Measurements from ENCODE around the gene ZNF143. TPM values are rescaled to one million over a fixed set of nuclear protein-coding genes. Genes with fewer than 3 reads are reported as not detected.
A peak's percentile ranks its signal among the peaks of the same experiment; 100 is the strongest.

ZNF143 gene
- total and polyA plus RNA-seq, 2 donors = 27.2 to 36.6 TPM

GRCh38 chr11:9575260-9576240 lies 114.7 kb downstream of the ZNF143 start:
- WGBS = 12% methylated on average over 17 of the region's 17 CpGs
- Histone ChIP-seq H3K4me3 (ENCODE audit: low read length in 2 of 2) (peak overlapping the region; percentile 84 to 88), H3K4me1 (ENCODE audit: control insufficient read depth in 2 of 2, insufficient read depth in 2 of 2, low read length in 2 of 2) (peaks cover 10 to 12% of the 10 kb centered on the region in 2 donors), H3K27ac (ENCODE audit: low read depth in 1 of 2, low read length in 1 of 2) (peak overlapping the region; percentile 19 to 77), H3K9me3 (ENCODE audit: control insufficient read depth in 2 of 2, insufficient read depth in 1 of 2, low read length in 1 of 2) (no peaks in the 10 kb centered on the region), H3K36me3 (ENCODE audit: control insufficient read depth in 2 of 2, insufficient read depth in 2 of 2, low read length in 1 of 2) (peaks cover 0 to 32% of the 10 kb centered on the region in 2 donors), H3K27me3 (ENCODE audit: control insufficient read depth in 2 of 2, insufficient read depth in 1 of 2, low read length in 1 of 2) (peaks cover 0 to 4% of the 10 kb centered on the region in 2 donors)
- DNase-seq (ENCODE audit: low read depth in 6 of 9, low spot score in 9 of 9) = peak in 3 of 9 donors; percentile 18 to 57 (median 35)

DNA sequence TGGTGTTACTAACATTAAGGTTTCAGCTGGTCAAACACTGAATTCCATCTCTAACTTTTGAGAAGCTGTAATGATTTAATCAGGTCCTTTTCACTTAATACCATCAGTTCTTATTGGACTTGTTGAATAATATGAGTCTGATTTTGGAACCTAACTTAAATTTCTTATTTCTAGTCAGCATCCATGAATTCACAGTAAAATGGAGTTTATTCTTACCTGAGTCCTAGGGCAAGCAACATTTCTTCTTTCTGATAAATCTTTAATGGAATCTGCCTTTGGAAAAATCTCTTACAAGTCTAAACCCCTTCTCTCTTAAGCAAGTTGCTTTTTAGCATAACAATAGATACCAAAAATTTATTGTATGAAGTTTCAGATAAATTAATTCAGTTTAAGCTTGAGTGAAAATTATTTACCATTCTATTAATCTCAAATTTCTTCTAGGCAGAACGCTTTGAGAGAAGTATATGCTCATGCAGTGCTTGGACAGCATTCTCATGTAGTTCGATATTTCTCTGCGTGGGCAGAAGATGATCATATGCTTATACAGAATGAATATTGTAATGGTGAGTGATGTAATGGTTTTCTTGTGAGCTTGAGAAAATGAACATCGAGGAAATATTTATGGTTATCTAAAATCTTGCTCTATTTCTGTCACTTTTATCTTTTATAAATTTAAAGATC lies 116.0 kb downstream of the ZNF143 start:
- no peak for DNase-seq (ENCODE audit: low read depth in 6 of 9, low spot score in 9 of 9)
- Histone ChIP-seq H3K4me3 (ENCODE audit: low read length in 2 of 2) (peak overlapping the region in 1 of 2 donors; percentile 13), H3K9me3 (ENCODE audit: control insufficient read depth in 2 of 2, insufficient read depth in 1 of 2, low read length in 1 of 2) (no peaks in the 10 kb centered on the region), H3K27me3 (ENCODE audit: control insufficient read depth in 2 of 2, insufficient read depth in 1 of 2, low read length in 1 of 2) (peaks cover 0 to 4% of the 10 kb centered on the region in 2 donors), H3K36me3 (ENCODE audit: control insufficient read depth in 2 of 2, insufficient read depth in 2 of 2, low read length in 1 of 2) (peaks cover 0 to 45% of the 10 kb centered on the region in 2 donors), H3K4me1 (ENCODE audit: control insufficient read depth in 2 of 2, insufficient read depth in 2 of 2, low read length in 2 of 2) (peaks cover 10 to 12% of the 10 kb centered on the region in 2 donors), H3K27ac (ENCODE audit: low read depth in 1 of 2, low read length in 1 of 2) (peak overlapping the region in 1 of 2 donors; percentile 5)
- 90% methylated on average over 4 of the region's 4 CpGs for WGBS

GRCh38 chr11:9577556-9577955 lies 116.7 kb downstream of the ZNF143 start:
- 91% methylated on average over 7 of the region's 7 CpGs for WGBS
- H3K4me1 ChIP-seq (ENCODE audit: control insufficient read depth in 2 of 2, insufficient read depth in 2 of 2, low read length in 2 of 2) = peaks cover 10% of the 10 kb centered on the region in 2 donors
- H3K36me3 ChIP-seq (ENCODE audit: control insufficient read depth in 2 of 2, insufficient read depth in 2 of 2, low read length in 1 of 2) = peaks cover 0 to 51% of the 10 kb centered on the region in 2 donors
- peak overlapping the region in 1 of 2 donors; percentile 10 for H3K27ac ChIP-seq (ENCODE audit: low read depth in 1 of 2, low read length in 1 of 2)
- peaks cover 0 to 4% of the 10 kb centered on the region in 2 donors for H3K27me3 ChIP-seq (ENCODE audit: control insufficient read depth in 2 of 2, insufficient read depth in 1 of 2, low read length in 1 of 2)
- no peak for DNase-seq (ENCODE audit: low read depth in 6 of 9, low spot score in 9 of 9)
- H3K9me3 ChIP-seq (ENCODE audit: control insufficient read depth in 2 of 2, insufficient read depth in 1 of 2, low read length in 1 of 2) = no peaks in the 10 kb centered on the region
- H3K4me3 ChIP-seq (ENCODE audit: low read length in 2 of 2) = no peak overlapping the region

Other genes with a start within 250 kb of the ZNF143 start
- gene DENND5A, start 195.7 kb upstream of the ZNF143 start, total RNA-seq = 45.8 TPM
- gene DENND5A, start 195.7 kb upstream of the ZNF143 start, polyA plus RNA-seq = 34.6 TPM
- gene TMEM41B, start 146.4 kb upstream of the ZNF143 start, total RNA-seq = 24.9 TPM
- 36.6 TPM for gene TMEM41B, start 146.4 kb upstream of the ZNF143 start, polyA plus RNA-seq
- 45.2 TPM for gene IPO7, start 76.4 kb upstream of the ZNF143 start, total RNA-seq
- 26.4 TPM for gene IPO7, start 76.4 kb upstream of the ZNF143 start, polyA plus RNA-seq
- 35.5 TPM for gene WEE1, start 112.7 kb downstream of the ZNF143 start, total RNA-seq
- gene WEE1, start 112.7 kb downstream of the ZNF143 start, polyA plus RNA-seq = 10.9 TPM
- gene SWAP70, start 203.1 kb downstream of the ZNF143 start, total RNA-seq = 12.0 TPM
- gene SWAP70, start 203.1 kb downstream of the ZNF143 start, polyA plus RNA-seq = 17.8 TPM

Measured in thymus (tissue), 11 donors.